Endometrial microvascular endothelial cells (primary cell): Measurements from ENCODE around the gene HPS1. TPM values are rescaled to one million over a fixed set of nuclear protein-coding genes. Genes with fewer than 3 reads are reported as not detected.

Experiments
- in situ Hi-C: cut with HindIII; loops from 2 replicates; pipeline ENCODE4 v1.10.0; 2017; ENCODE audit warnings: low sequenced_read_pairs, low pct_unique_long_range_greater_than_20kb; ENCODE audit errors: inconsistent ontology term
- total RNA-seq: library from RNA; depleted of rRNA; stranded (reverse); fragments of >200 nt; gene quantifications from one replicate; pipeline ENCODE4 v1.2.3, GENCODE V29; 2015; ENCODE audit errors: inconsistent ontology term

The HPS1 gene
- total RNA-seq, result 44.5 TPM

DNA sequence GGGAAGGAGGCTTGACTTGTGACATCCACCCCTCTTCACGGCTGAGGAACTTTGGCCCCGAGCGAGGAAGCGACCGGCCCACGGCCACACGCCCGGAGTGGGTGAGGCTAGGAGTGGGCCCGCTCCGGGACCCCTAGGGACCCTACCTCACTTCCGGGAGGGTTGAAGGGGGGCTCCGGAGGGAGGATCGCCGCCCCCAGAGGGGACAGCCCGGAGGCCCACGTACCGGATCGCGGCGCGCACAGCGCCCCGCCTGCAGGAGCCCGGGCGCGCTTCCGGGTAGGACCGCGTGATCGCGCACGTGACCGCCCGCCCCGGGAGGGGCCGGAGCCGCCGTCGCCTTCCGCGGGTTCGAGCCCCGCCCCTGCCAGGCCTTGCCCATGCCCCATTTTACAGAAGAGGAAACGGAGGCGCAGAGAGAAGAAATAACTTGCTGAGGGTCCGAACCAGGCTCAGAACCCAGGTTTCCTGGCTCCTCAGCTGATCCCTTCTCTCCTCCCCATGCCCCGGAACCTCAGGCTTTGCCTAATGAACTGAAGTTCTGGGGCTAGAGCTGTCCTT lies at the start of gene HPS1:
TSS of gene HPS1 (minus strand) at position 275 of the 561 bp plus-strand sequence. CDS start 3,695 bp downstream, outside the sequence.
- in situ Hi-C loops, result no loop called here

DNA sequence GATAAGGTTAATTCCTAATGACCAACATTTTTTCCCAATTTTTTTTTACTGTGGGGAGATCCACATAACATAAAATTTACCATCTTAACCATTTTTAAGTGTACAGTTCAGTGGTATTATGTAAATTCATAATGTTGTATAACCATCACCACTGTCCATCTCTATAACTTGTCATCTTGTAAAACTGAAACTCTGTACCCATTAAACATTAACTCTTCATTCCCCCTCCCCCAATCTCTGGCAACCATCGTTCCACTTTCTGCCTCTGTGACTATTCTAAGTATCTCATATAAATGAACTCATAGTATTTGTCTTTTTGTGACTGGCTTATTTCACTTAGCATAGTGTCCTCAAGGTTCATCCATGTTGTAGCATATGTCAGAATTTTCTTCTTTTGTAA lies 46.0 kb upstream of the HPS1 start:
- in situ Hi-C loops, result no loop called here

DNA sequence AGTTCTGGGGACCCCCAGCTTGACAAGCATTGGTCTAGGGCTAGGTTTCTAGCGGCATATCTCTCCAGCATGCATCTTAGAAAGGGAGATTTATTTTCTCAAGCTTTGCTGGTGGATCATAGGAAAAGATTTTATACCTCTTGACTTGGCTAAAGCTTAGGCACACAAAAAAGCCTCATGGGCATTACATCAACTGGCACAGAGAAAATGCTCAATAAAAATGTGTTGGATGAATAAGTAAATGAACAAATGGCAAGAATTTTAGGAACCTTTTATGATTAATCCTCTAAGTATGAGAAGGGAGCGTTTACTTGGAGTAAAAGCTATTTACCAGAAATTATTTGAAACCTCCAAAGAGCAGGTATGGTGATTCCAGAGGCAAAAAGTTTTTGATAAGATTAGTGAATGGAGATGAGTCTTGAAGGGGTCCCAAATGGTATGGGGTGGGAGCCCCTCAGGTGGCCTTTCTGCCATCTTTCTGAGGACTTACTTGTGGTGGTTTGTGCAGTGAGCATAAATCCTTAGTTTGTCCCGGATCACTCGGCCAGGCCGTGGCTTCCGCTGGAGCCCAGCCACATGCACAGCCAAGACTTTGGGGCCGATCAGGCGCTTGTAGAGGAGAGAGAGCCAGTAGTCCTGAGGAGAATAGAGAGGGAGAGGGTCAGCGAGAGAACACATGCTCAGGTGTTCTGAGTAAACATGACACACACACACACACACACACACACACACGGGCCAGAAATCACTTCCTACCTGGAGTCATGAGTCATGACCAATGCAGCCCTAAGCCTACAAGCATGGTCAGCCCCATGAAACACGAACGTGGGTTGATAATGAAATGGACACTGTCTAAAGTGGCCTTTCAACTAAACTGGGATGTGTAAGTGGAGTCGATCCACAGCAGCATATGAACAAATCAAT lies 43.1 kb upstream of the HPS1 start:
- in situ Hi-C loops, result no loop called here

DNA sequence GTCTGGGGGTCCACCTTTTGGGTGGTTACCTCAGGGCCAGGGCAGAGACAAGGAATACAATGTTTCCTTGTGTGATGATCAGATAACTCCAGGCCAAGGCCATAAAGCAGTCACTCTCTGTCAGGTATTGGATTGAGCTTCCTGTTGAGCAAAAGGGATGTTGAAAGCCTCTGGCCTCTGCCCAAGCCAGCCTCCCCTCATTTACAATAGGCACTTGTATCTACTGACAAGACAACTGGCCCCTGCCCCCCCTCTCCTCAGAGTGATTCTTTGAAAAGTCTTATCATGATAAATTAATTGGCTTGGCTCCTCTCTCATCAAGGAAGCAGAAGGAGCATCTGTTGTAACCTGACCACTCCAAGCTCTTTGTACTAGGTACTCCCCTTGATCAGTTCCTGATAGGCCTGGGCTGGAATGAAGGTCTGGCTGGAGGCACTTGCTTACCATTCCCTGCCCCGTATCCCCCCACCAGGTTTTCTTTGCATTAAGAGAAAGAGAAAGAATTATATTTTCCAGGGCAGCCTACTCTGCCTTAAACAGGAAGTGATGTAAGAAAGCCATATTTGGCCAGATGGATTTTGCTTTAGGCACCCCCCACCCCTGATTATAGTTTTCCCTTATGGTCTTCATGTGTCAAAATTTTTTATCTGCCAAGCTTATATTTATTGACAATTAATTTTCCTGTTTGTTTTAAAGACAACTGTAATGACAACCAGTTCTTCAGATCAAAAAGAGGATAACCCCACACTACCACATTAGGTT lies 42.1 kb upstream of the HPS1 start:
- in situ Hi-C loops, result no loop called here

DNA sequence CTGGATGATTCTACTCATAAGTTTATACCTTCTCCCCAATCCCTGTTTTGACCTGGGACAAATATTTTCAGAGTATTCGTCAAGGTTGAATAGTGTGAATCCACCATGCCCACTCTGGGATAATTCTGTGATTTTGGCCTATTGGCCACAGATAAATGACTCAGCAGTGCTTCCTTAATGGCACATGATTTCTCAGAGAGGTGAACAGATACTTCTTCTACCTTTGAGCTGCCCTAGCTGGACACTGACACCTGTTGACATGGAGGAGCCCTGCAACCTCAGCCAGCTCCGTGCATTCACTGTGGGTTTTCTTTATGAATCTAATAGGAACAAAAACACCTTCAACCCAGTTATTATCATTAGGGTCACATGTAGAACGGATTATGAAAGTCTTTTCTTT lies 40.9 kb upstream of the HPS1 start:
- in situ Hi-C loops, result no loop called here

DNA sequence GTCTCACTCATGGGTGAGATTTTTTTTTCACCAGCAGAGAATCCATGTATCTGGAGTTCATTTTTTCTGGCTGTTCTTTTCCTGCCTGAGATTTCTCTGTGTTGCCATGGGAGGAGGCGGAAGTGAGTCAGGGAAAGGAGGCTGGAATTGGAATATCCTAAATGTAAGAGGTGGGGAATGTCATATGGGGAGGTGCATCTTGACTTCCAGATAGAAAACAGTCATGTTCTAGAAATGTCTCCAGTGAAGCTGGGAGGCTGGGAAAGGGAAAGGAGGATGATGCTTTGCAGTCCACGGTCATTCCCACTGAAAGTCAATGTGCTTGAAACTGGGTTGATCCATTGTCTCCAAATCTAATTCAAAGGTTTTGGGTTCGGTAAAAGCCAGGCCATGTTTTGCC lies 39.7 kb upstream of the HPS1 start:
- in situ Hi-C loops, result no loop called here

DNA sequence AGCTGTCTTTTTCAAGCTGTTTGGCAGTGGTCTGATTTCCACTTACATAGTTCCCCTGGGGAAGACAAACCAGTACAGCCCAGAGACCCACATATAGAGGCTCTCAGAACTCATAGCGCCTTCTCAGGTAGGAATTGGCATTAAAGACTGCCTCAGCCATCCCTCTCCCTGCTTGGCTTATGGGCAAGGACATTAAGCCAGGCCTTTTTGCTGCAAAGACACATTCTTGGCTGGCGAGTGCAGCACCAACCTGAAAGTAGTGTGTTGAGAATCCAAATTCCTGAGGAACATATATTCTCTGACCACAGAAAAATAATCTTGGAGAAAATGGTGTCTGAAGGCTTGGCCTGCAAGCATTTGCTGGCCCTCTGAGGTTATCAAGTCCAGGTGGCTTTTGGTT lies 39.2 kb upstream of the HPS1 start:
- in situ Hi-C loops, result no loop called here

DNA sequence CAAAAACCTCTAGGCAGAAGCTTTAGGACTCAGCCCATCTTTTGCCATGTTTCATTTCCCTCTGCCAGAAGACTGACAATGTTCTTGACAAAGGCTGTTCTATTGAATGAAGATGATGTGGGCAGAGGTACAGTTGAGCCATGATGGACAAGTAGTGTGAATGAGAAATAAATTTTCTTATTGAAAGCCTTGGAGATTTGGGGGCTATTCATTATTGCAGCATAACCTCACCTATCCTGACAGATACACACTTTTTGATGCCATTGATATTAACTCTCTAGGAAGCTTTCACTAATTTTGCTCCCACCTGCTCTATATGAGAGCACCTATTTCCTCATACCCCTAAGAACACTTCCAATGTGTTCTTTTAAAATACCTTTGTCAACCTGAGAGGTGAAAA lies 36.9 kb upstream of the HPS1 start:
- in situ Hi-C loops, result no loop called here

DNA sequence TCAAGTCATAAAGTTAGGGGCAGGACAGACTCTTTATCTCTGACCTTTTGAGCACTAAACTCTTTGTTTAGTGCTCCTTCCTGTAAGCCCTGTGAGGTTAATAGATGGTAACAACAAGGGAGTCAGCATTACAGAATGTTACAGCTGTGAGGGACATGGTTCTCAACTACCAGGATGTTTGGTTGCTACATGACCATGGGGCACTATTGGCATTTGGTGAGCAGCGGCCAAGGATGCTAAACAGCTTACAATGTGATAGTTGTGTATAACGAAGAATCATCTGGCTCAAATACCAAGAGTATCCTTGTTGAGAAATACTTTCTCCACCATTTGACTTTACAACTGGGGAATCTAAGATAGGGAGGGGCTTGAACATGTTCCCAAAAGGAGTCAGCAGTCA lies 35.4 kb upstream of the HPS1 start:
- in situ Hi-C loops, result no loop called here

DNA sequence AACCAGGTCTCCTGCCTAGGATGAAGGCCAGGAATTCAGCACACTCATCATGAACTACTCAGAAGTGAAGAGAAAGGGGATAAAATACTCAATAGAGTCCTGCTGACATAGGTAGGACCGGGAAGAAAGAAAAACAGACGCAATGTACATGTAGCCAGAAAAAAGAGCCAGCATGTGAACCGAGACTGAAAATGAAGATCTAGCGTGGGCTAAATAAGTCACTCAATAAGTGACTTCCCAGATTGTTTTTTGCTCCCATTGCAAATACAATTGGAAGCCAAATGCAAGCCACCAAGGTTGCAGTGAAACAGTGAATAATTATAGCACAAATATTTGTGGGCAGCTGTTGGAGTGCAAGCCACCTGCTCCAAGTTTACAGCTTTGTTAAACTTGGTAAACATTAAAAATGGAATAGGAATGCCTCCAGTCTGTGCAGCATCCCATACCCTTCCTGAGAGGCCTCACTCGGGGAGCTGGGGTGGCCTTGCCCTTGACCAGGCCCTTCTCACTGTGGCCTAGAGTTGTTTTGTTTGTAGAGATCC lies 34.7 kb upstream of the HPS1 start:
- in situ Hi-C loops, result no loop called here

DNA sequence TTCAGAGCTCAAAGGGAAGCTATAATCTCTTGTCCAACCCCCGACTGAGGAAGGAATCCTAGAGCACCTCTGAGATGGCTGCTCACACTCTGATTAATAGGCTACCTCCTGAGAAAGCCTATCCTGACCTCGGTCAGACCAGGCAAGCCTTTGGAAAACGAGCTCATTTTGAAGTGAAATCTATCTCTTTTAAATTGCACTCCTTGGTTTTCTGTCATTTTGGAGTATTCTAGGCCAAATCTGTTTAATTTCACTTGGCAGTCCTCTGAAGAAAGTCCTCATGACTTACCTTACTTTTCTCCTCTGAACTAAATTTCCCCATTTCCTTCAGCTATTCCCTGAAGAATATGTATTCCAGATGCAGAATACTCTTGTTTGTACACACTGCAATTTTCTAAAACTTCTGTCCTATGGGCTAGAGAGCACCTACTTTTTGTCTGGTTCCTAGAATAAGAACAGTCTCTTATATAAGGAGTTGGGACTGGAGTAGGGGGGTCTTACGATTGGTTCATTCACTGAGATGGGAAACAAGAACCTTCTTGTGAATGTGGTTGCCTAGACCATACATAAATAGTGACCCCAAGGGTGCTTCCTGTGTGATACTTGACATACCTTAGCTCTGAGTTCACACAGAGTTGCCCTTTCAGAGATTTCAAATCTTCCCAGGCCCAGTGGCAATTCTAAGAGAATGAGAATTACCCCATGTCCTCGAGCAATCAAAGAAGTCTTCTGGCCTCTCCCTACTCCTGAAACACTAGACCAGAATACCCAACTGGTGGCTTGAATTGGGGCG lies 31.9 kb upstream of the HPS1 start:
- in situ Hi-C loops, result no loop called here

DNA sequence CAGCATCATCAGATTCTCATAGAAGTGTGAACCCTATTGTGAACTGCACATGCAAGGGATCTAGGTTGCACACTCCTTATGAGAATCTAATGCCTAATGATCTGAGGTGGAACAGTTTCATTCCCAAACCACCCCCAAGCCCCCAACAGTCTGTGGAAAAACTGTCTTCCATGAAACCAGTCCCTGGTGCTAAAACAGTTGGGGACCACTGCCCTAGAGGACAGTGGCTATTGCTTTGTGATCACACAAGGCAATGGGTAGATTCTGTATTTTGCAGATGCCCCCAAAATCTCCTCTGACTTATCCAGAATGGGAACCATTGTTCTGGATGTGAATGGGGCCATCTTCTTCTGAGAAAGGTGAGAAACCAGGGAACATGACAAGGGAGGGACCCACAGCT lies 31.1 kb upstream of the HPS1 start:
- in situ Hi-C loops, result no loop called here

DNA sequence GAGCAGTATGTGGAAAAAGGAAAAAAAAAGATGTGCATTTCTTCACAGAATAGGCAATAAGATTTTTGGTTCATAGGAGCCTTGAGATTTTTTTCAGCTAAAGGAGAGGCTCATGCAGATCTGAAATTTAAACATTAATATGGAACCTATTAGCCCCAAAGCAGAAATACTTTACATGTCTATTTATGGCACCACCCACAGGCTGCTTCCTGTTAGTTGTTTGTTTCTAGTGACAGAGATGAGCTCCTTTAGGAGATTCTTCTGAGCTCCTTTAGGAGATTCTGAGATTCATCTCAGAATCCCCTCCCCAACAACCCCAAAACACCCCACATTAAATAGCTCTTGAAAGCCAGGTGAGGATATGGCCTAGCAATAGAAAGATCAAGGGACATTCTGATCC lies 27.9 kb upstream of the HPS1 start:
- in situ Hi-C loops, result loop anchor here (25.0 kb wide), 1 partner anchor 763 kb away; the partner anchor contains the start of gene HPSE2

DNA sequence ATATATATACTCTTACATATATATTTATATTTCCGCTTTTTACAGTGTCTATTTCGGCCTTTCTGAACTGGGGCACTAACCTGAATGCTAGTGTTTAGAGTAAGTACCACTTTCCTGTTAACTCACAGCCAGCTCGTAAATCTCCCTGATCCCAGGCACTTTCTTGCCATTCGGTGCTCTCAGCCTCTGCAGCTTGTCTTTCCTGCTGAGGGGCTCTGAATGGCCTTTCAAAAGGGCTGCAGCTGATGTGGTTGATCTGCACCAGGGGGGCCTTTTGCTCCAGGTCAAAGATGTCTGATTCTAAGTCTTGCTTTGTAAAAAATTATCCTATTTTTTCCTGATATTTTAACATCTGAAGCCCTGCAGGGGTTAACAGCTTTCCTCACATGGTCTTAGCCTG lies 25.5 kb upstream of the HPS1 start:
- in situ Hi-C loops, result loop anchor here (25.0 kb wide), 1 partner anchor 765 kb away; the partner anchor contains the start of gene HPSE2

DNA sequence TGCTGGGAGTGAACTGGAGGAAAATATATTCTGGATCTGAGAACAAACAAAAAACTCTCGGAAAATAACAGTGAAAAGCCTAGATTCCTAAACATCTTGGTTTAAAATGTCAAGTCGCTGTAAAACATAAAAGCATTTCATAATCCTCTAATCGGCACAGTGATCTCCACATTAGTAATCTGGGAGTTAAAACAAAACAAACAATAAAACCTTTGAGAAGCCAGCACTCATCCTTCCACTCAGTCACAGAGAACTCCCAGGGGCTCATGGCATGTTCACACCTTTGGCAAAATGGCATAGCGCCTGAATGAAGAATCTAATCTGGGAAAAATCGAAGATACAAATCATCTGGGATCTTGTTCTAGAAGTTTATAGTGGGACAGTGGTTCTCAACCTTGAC lies 24.1 kb upstream of the HPS1 start:
- in situ Hi-C loops, result loop anchor here (25.0 kb wide), 1 partner anchor 766 kb away; the partner anchor contains the start of gene HPSE2

DNA sequence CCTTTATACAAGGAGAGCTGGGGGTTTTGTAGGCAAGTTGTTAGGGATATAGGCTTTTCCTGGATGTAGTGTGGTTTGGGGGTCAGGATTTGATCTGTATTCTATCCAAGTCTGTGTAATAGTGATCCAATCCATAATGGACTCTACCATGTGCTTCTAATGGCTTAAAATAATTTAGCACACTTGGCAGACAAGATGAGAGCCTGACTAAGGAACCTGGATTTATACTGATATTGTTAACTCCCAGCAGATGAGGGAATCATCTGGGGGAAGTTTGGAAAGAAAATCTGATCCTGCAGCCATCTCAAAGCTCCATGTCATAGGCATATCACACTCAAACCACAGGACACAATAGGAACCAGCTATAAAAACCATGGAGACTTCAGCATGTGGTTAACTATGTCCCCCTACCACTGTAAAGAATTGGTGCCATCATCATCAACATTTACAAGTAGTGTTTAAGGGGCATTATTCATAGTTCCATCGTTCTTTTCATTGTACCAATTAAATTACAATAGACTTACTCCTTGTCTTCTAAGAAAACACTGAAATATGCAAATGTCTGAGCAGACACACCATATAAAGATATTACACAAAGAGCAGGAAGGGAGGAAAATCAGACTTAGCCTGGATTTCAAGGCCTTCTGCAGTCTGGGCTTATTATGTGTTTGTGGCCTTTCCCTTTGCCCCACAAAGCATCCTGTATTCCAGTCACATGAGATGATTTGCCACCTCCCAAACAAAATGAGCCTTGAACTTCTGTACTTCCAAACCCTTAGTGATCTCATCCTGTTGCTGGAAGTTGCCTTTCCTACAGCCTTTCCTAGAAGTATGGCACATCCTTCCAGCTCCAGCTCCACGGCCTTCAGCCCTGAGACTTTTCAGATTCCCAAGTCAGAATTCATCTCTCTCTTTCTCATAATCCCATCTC lies 22.5 kb upstream of the HPS1 start:
- in situ Hi-C loops, result loop anchor here (25.0 kb wide), 1 partner anchor 768 kb away; the partner anchor contains the start of gene HPSE2

DNA sequence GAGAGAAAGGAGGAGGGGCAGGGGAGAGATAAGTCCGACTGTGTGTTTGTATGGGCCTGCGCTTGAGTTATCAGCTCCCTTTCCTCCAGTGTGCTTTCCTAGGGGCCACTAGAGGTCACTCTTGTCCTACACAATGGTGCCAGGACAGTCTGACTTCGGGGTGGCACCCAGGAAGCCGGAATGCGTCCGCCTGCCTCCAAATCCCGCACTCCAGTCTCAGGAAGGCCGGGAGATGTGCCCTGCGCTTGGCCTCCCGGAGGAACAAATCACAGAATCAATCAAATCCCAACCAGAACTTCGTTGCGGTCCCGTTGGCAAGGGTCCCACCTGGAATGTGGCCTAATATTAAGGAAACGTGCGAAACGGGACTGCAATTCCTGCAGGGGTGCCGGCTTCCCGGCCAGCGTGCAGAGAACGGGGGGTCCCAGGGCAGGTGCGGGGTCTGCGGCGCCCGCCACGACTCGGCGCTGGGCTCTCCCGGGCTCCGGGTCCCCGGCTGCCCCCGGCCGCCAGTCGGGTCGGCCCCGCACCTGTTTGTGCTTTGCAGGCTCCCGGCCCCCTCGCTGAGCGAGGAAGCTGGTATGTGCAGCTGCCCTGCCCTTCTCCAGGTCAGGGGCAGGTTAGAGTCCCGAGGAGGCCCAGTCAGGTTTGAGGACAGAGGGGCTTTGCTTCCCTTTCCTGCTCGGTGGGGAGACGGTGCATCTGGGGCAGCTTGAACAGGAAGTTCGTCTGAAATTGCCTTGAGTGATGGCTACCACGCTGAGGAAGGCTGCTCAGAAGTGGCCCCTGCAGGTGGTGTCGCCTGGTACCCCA lies 21.0 kb upstream of the HPS1 start:
- in situ Hi-C loops, result loop anchor here (25.0 kb wide), 1 partner anchor 770 kb away; the partner anchor contains the start of gene HPSE2
